Putamen (tissue), 1 donor: ENCODE measurements around the gene GABPB1.

Experiments
- DNase-seq: peaks from one replicate; pipeline ENCODE4 v3.0.0-alpha.2; 2016; ENCODE audit warnings: low spot score

GABPB1 gene

GRCh38 chr15:50241684-50242450 is 113.1 kb downstream of the GABPB1 start:
- DNase-seq = no peak

- DNase-seq = no peak
Measured at GRCh38 chr15:50238255-50238654, 116.7 kb downstream of the GABPB1 start.

- DNase-seq = no peak
Measured at GRCh38 chr15:50236433-50236832, 118.6 kb downstream of the GABPB1 start.

- DNase-seq = no peak
Measured at GRCh38 chr15:50235794-50236193, 119.2 kb downstream of the GABPB1 start.

GRCh38 chr15:50234764-50235163 is 120.2 kb downstream of the GABPB1 start:
- no peak for DNase-seq

GRCh38 chr15:50233192-50233736 is 121.7 kb downstream of the GABPB1 start:
- DNase-seq = no peak

- no peak for DNase-seq
Measured at GRCh38 chr15:50232791-50233190, 122.2 kb downstream of the GABPB1 start.

GRCh38 chr15:50231761-50232160 is 123.2 kb downstream of the GABPB1 start:
- DNase-seq = no peak

- DNase-seq = no peak
Measured at GRCh38 chr15:50229336-50229735, 125.7 kb downstream of the GABPB1 start.

- DNase-seq = no peak
Measured at GRCh38 chr15:50228866-50229265, 126.1 kb downstream of the GABPB1 start.

- DNase-seq = no peak
Measured at GRCh38 chr15:50227076-50227475, 127.9 kb downstream of the GABPB1 start.

GRCh38 chr15:50225938-50226337 is 129.1 kb downstream of the GABPB1 start:
- no peak for DNase-seq
